Body of pancreas (tissue), 4 donors: ENCODE data around the gene JOSD1.

Experiments used
- CTCF ChIP-seq, 7 experiments: fragments of 450-650 bp in 4 of 7; fragments of 200-600 bp in 3 of 7; sonication (generic) in 3 of 7; IDR thresholded peaks; one replicate each; pipeline ENCODE4 v1.5.1; 2016 to 2019; ENCODE audit warnings: antibody characterized with exemption in 7 of 7
- POLR2A ChIP-seq, 3 donors: fragments of 450-650 bp; IDR thresholded peaks; one replicate each; pipeline ENCODE4 v1.6.1; 2016; ENCODE audit warnings: antibody characterized with exemption in 3 of 3, mild to moderate bottlenecking in 2 of 3

- no peak for TF ChIP-seq CTCF (IDR thresholded peaks at IDR 0.05)
- no peak for TF ChIP-seq POLR2A (IDR thresholded peaks at IDR 0.05)
Observed at GRCh38 chr22:38653741-38654140, 47.0 kb downstream of the JOSD1 start.
